DOHH2 (cell line): ENCODE results near the gene TTC28.

ENCODE experiments used
- H3F3A ChIP-seq: fragments of 200-600 bp; sonication (generic), shearing (Covaris generic); 2 replicates; pipeline ENCODE4 v1.6.0; 2016; ENCODE audit warnings: antibody characterized with exemption, mild to moderate bottlenecking; ENCODE audit not compliant: control insufficient read depth, insufficient read depth
- H3K27ac ChIP-seq: fragments of 200-600 bp; sonication (generic); 2 replicates; pipeline ENCODE4 v1.5.1; 2014; ENCODE audit warnings: low read depth, mild to moderate bottlenecking, low read length, moderate library complexity
- H3K27me3 ChIP-seq: fragments of 200-600 bp; sonication (generic); 2 replicates; pipeline ENCODE4 v1.6.1; 2014; ENCODE audit warnings: mild to moderate bottlenecking, low read length, mixed read lengths; ENCODE audit not compliant: control insufficient read depth
- H3K36me3 ChIP-seq: fragments of 200-600 bp; sonication (generic); 2 replicates; pipeline ENCODE4 v1.6.1; 2014; ENCODE audit warnings: mild to moderate bottlenecking, low read length, moderate library complexity, mixed read lengths; ENCODE audit not compliant: control insufficient read depth
- H3K4me1 ChIP-seq: fragments of 200-600 bp; sonication (generic); 2 replicates; pipeline ENCODE4 v1.6.1; 2014; ENCODE audit warnings: mild to moderate bottlenecking, low read length, mixed read lengths; ENCODE audit not compliant: control insufficient read depth
- H3K4me2 ChIP-seq: fragments of 200-600 bp; sonication (generic); 2 replicates; pipeline ENCODE4 v1.6.0; 2014; ENCODE audit warnings: mild to moderate bottlenecking, low read length, moderate library complexity
- H3K4me3 ChIP-seq: fragments of 200-600 bp; sonication (generic); 2 replicates; pipeline ENCODE4 v1.5.1; 2014; ENCODE audit warnings: mild to moderate bottlenecking, low read length, mixed read lengths
- H3K79me2 ChIP-seq: fragments of 200-600 bp; sonication (generic); 2 replicates; pipeline ENCODE4 v1.6.1; 2014; ENCODE audit warnings: mild to moderate bottlenecking, low read length, mixed read lengths; ENCODE audit not compliant: control insufficient read depth
- H3K9me2 ChIP-seq: fragments of 200-600 bp; sonication (generic); replicated peaks from 2 replicates; pipeline ENCODE4 v1.6.1; 2014; ENCODE audit warnings: mild to moderate bottlenecking, low read length, mixed read lengths; ENCODE audit not compliant: control insufficient read depth
- H3K9me3 ChIP-seq: fragments of 200-600 bp; sonication (generic); 2 replicates; pipeline ENCODE4 v1.6.1; 2014; ENCODE audit warnings: antibody characterized with exemption, low read length, mixed read lengths; ENCODE audit not compliant: control insufficient read depth, insufficient read depth
- H4K20me1 ChIP-seq: fragments of 200-600 bp; sonication (generic); 2 replicates; pipeline ENCODE4 v1.6.0; 2014; ENCODE audit warnings: low read depth, mild to moderate bottlenecking, antibody characterized with exemption, low read length, moderate library complexity; ENCODE audit not compliant: control insufficient read depth, insufficient read depth
- EZH2phosphoT487 ChIP-seq: fragments of 200-600 bp; sonication (generic); IDR thresholded peaks from 2 replicates; pipeline ENCODE4 v1.6.1; 2017; ENCODE audit warnings: borderline replicate concordance, mild to moderate bottlenecking, antibody characterized with exemption, low read length, moderate library complexity, mixed read lengths
- TF ChIP-seq, protein P1 (sequence below): fragments of 200-600 bp; sonication (generic); IDR thresholded peaks from one replicate; pipeline ENCODE4 v1.5.1; 2014; ENCODE audit warnings: antibody characterized with exemption, mild to moderate bottlenecking, low read depth, low read length; ENCODE audit not compliant: poor library complexity, severe bottlenecking

TTC28 gene

GRCh38 chr22:28017859-28018258, 661.8 kb downstream of the TTC28 start:
- TF ChIP-seq, protein P1, sequence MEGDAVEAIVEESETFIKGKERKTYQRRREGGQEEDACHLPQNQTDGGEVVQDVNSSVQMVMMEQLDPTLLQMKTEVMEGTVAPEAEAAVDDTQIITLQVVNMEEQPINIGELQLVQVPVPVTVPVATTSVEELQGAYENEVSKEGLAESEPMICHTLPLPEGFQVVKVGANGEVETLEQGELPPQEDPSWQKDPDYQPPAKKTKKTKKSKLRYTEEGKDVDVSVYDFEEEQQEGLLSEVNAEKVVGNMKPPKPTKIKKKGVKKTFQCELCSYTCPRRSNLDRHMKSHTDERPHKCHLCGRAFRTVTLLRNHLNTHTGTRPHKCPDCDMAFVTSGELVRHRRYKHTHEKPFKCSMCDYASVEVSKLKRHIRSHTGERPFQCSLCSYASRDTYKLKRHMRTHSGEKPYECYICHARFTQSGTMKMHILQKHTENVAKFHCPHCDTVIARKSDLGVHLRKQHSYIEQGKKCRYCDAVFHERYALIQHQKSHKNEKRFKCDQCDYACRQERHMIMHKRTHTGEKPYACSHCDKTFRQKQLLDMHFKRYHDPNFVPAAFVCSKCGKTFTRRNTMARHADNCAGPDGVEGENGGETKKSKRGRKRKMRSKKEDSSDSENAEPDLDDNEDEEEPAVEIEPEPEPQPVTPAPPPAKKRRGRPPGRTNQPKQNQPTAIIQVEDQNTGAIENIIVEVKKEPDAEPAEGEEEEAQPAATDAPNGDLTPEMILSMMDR, result no peak
- H3K4me2 ChIP-seq, result no peak overlapping the region
- H3K27me3 ChIP-seq, result no peaks in the 10 kb centered on the region
- no peaks in the 10 kb centered on the region for H3K4me1 ChIP-seq
- H3K36me3 ChIP-seq, result no peaks in the 10 kb centered on the region
- no peaks in the 10 kb centered on the region for H3K9me3 ChIP-seq
- H3K4me3 ChIP-seq, result no peak overlapping the region
- H4K20me1 ChIP-seq, result no peaks in the 10 kb centered on the region
- H3K79me2 ChIP-seq, result no peaks in the 10 kb centered on the region
- H3F3A ChIP-seq, result no peaks in the 10 kb centered on the region
- H3K27ac ChIP-seq, result no peak overlapping the region
- no peaks in the 10 kb centered on the region for H3K9me2 ChIP-seq

GRCh38 chr22:28017558-28017820, 662.2 kb downstream of the TTC28 start:
- Histone ChIP-seq H3K9me3 (no peaks in the 10 kb centered on the region), H3K4me1 (no peaks in the 10 kb centered on the region), H3K4me3 (no peak overlapping the region), H3K9me2 (no peaks in the 10 kb centered on the region), H3K27ac (no peak overlapping the region), H3K79me2 (no peaks in the 10 kb centered on the region), H3K4me2 (no peak overlapping the region), H3K27me3 (no peaks in the 10 kb centered on the region), H3K36me3 (no peaks in the 10 kb centered on the region), H4K20me1 (no peaks in the 10 kb centered on the region), H3F3A (no peaks in the 10 kb centered on the region)
- TF ChIP-seq EZH2phosphoT487, result no peak
- TF ChIP-seq, protein P1, result no peak

- Histone ChIP-seq H3K27ac (no peak overlapping the region), H3K4me2 (no peak overlapping the region), H3K9me3 (no peaks in the 10 kb centered on the region), H3K9me2 (no peaks in the 10 kb centered on the region), H3K4me1 (no peaks in the 10 kb centered on the region), H3K4me3 (no peak overlapping the region), H3K27me3 (no peaks in the 10 kb centered on the region), H3F3A (no peaks in the 10 kb centered on the region), H3K79me2 (no peaks in the 10 kb centered on the region), H3K36me3 (no peaks in the 10 kb centered on the region), H4K20me1 (no peaks in the 10 kb centered on the region)
- TF ChIP-seq, protein P1, result no peak
- no peak for TF ChIP-seq EZH2phosphoT487
Observed at GRCh38 chr22:28016781-28017557, 662.7 kb downstream of the TTC28 start.
